HG02870 (cell line): ENCODE results near the gene CLCN6.

Experiments used
- ATAC-seq: cut with Tn5 transposase; IDR thresholded peaks from one replicate; pipeline ENCODE4 v1.9.1; 2021; ENCODE audit warnings: mild to moderate bottlenecking, moderate library complexity; ENCODE audit not compliant: unreplicated experiment

The CLCN6 gene

GRCh38 chr1:11778844-11779623 is 27.0 kb upstream of the CLCN6 start:
- no peak for ATAC-seq

- ATAC-seq: no peak
Observed at GRCh38 chr1:11779715-11780379, 26.1 kb upstream of the CLCN6 start.

- no peak for ATAC-seq
Observed at GRCh38 chr1:11780380-11781147, 25.4 kb upstream of the CLCN6 start.

- no peak for ATAC-seq
Observed at GRCh38 chr1:11781297-11781696, 24.7 kb upstream of the CLCN6 start.

GRCh38 chr1:11782127-11782708 is 23.8 kb upstream of the CLCN6 start:
- ATAC-seq: no peak

- no peak for ATAC-seq
Observed at GRCh38 chr1:11783556-11783955, 22.4 kb upstream of the CLCN6 start.

GRCh38 chr1:11784256-11784992 is 21.6 kb upstream of the CLCN6 start:
- no peak for ATAC-seq

- ATAC-seq: no peak
Observed at GRCh38 chr1:11784993-11785769, 20.8 kb upstream of the CLCN6 start.

GRCh38 chr1:11786168-11786567 is 19.8 kb upstream of the CLCN6 start:
- ATAC-seq: no peak

GRCh38 chr1:11787251-11787803 is 18.7 kb upstream of the CLCN6 start:
- no peak for ATAC-seq

GRCh38 chr1:11787804-11788436 is 18.1 kb upstream of the CLCN6 start:
- ATAC-seq: no peak

GRCh38 chr1:11788549-11789053 is 17.4 kb upstream of the CLCN6 start:
- ATAC-seq: no peak

- no peak for ATAC-seq
Observed at GRCh38 chr1:11789126-11790067, 16.6 kb upstream of the CLCN6 start.

- no peak for ATAC-seq
Observed at GRCh38 chr1:11790101-11790879, 15.7 kb upstream of the CLCN6 start.

- no peak for ATAC-seq
Observed at GRCh38 chr1:11790880-11791715, 14.9 kb upstream of the CLCN6 start.

GRCh38 chr1:11792106-11792505 is 13.9 kb upstream of the CLCN6 start:
- ATAC-seq: no peak
